Measurements from ENCODE around the gene HEXB.

The HEXB gene

DNA sequence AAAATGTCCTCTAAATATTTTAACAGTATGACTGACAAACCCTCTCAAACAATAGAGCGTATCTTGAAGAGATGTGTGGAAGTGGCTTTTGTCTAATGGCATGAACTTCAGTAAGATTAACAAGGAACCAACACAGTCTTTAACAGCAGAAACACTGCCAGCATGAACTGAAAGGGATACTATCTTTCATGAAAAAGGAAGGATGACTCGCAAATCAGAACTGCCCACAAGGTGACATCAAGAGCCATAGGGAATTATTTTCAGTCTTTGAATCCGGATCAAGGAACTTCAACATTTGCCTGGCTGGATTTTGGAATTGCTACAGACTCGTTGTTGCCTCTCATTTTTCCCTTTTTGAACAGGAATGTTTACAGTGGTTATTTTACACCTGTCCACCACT is 5.1 kb upstream of the HEXB start:
- no peaks in the 10 kb centered on the region for H3K9me3 ChIP-seq
- DNase-seq = no peak
- H3K27me3 ChIP-seq = no peaks in the 10 kb centered on the region
- no peak for TF ChIP-seq CTCF (IDR thresholded peaks at IDR 0.05)
- intact Hi-C loops (cut with DNase I; ENCODE audit: low total_unique reads) = no loop called here
- no peaks in the 10 kb centered on the region for H3K36me3 ChIP-seq
- H3K4me1 ChIP-seq = no peaks in the 10 kb centered on the region
- H3K4me3 ChIP-seq = no peak overlapping the region
- H3K27ac ChIP-seq = no peak overlapping the region

- H3K9me3 ChIP-seq = no peaks in the 10 kb centered on the region
- DNase-seq = peak in 1 of 2 donors; percentile 38
- intact Hi-C loops (cut with DNase I; ENCODE audit: low total_unique reads) = loop anchor here (5.0 kb wide), 1 partner anchor 76 kb away; no protein-coding TSS in a partner anchor
- TF ChIP-seq CTCF (IDR thresholded peaks at IDR 0.05) = no peak
- peak overlapping the region; percentile 76 to 83 for H3K27ac ChIP-seq
- peak overlapping the region; percentile 60 to 66 for H3K4me3 ChIP-seq
- peaks cover 4 to 17% (median 14%) of the 10 kb centered on the region in 3 donors for H3K36me3 ChIP-seq
- H3K27me3 ChIP-seq = no peaks in the 10 kb centered on the region
- H3K4me1 ChIP-seq = peaks cover 0 to 20% (median 17%) of the 10 kb centered on the region in 4 donors
Measured at GRCh38 chr5:74685979-74686631, 1.1 kb downstream of the HEXB start.

GRCh38 chr5:74686962-74687751 is 2.1 kb downstream of the HEXB start:
- intact Hi-C loops (cut with DNase I; ENCODE audit: low total_unique reads) = loop anchor here (5.0 kb wide), 1 partner anchor 75 kb away; no protein-coding TSS in a partner anchor
- no peak overlapping the region for H3K27ac ChIP-seq
- no peaks in the 10 kb centered on the region for H3K27me3 ChIP-seq
- no peak for DNase-seq
- H3K36me3 ChIP-seq = peaks cover 4 to 25% (median 21%) of the 10 kb centered on the region in 3 donors
- peaks cover 0 to 20% (median 17%) of the 10 kb centered on the region in 4 donors for H3K4me1 ChIP-seq
- no peak for TF ChIP-seq CTCF (IDR thresholded peaks at IDR 0.05)
- H3K4me3 ChIP-seq = no peak overlapping the region
- H3K9me3 ChIP-seq = no peaks in the 10 kb centered on the region

DNA sequence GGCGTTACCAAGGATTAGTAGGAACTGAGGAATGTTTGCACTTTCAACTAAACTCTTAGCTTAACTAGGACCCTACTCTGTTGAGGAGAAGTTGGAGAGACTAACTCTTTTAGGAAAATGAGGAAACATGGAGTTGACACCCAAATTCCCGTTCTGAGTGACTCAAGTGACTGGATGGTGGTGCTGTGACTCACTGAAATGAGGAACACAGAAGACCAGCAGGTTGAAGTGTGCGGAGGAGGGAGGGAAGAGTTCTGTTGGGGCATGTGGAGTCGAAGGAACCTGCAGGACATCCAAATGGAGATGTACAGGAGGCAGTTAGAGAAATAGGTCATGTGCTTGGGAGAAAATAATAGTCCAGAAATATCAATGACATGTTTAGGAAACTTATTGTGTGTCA is 8.2 kb downstream of the HEXB start:
- no peak for TF ChIP-seq CTCF (IDR thresholded peaks at IDR 0.05)
- H3K4me1 ChIP-seq = no peaks in the 10 kb centered on the region

DNA sequence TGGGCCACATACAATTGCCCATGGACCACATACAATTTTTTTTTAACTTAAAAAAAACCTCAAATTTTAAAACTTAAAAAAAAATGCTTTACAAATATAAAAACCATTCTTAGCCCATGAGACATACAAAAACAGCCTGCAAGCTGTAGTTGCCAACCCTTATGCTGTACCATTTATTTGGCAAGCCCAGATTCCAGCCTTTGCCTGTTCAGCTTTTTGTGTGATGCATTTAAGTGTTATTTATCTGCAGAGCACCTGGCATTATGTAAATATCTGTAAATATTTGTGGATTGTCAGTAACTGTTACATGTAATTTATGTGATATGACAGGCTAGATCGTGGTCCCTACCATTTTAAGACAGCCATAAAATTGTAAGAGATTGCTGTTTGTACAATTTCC is 32.6 kb downstream of the HEXB start:
- H3K36me3 ChIP-seq = peaks cover 25 to 74% (median 58%) of the 10 kb centered on the region in 3 donors
- no peaks in the 10 kb centered on the region for H3K27me3 ChIP-seq

More for the DNA sequence above, 8.2 kb downstream of the HEXB start:
- no peaks in the 10 kb centered on the region for H3K27me3 ChIP-seq
- H3K4me3 ChIP-seq = no peak overlapping the region
- intact Hi-C loops (cut with DNase I; ENCODE audit: low total_unique reads) = no loop called here
- peaks cover 33 to 77% (median 61%) of the 10 kb centered on the region in 3 donors for H3K36me3 ChIP-seq
- no peak for DNase-seq
- no peaks in the 10 kb centered on the region for H3K9me3 ChIP-seq
- H3K27ac ChIP-seq = no peak overlapping the region

More for the DNA sequence above, 32.6 kb downstream of the HEXB start:
- intact Hi-C loops (cut with DNase I; ENCODE audit: low total_unique reads) = no loop called here
- Histone ChIP-seq H3K4me3 (no peak overlapping the region), H3K4me1 (no peaks in the 10 kb centered on the region), H3K9me3 (no peaks in the 10 kb centered on the region), H3K27ac (no peak overlapping the region)
- TF ChIP-seq CTCF (IDR thresholded peaks at IDR 0.05) = no peak
- DNase-seq = no peak
